Neuronal stem cell (in vitro differentiated cells): ENCODE measurements around the gene HUS1.
A peak's percentile ranks its signal among the peaks of the same experiment; 100 is the strongest.

Source experiments
- DNase-seq: peaks from one replicate; pipeline ENCODE4 v3.0.0-alpha.2; 2013; ENCODE audit warnings: low spot score
- H2AFZ ChIP-seq: one replicate; pipeline ENCODE4 v1.6.1; 2013; ENCODE audit warnings: mild to moderate bottlenecking, low read length, inconsistent platforms
- H2AK5ac ChIP-seq: 2 replicates; pipeline ENCODE4 v1.6.1; 2013; ENCODE audit warnings: low read depth, mild to moderate bottlenecking, inconsistent platforms, low read length, moderate library complexity, mixed read lengths
- H2BK120ac ChIP-seq: 2 replicates; pipeline ENCODE4 v1.6.1; 2013; ENCODE audit warnings: low read depth, mild to moderate bottlenecking, inconsistent platforms, low read length, moderate library complexity, mixed read lengths
- H2BK12ac ChIP-seq: one replicate; pipeline ENCODE4 v1.6.1; 2013; ENCODE audit warnings: low read length, inconsistent platforms
- H2BK15ac ChIP-seq: 2 replicates; pipeline ENCODE4 v1.6.1; 2013; ENCODE audit warnings: mild to moderate bottlenecking, low read length, inconsistent platforms, mixed read lengths
- H2BK5ac ChIP-seq: one replicate; pipeline ENCODE4 v1.6.1; 2013; ENCODE audit warnings: inconsistent platforms, mild to moderate bottlenecking, low read length, moderate library complexity
- H3K14ac ChIP-seq: one replicate; pipeline ENCODE4 v1.6.1; 2013; ENCODE audit warnings: low read length, inconsistent platforms
- H3K18ac ChIP-seq: 2 replicates; pipeline ENCODE4 v1.6.1; 2013; ENCODE audit warnings: low read length, inconsistent platforms
- H3K23ac ChIP-seq: 2 replicates; pipeline ENCODE4 v1.6.1; 2013; ENCODE audit warnings: low read depth, mild to moderate bottlenecking, mixed read lengths, low read length, inconsistent platforms; ENCODE audit not compliant: poor library complexity
- H3K27ac ChIP-seq: replicated peaks from 3 replicates; pipeline ENCODE4 v1.5.1; 2013; ENCODE audit warnings: low read length, inconsistent platforms
- H3K27me3 ChIP-seq, 3 experiments: 2 replicates each; pipeline ENCODE4 v1.6.1; 2013; ENCODE audit warnings: low read length in 3 of 3, mild to moderate bottlenecking in 2 of 3, inconsistent platforms in 1 of 3, low read depth in 1 of 3, mixed read lengths in 1 of 3, moderate library complexity in 1 of 3; ENCODE audit not compliant: control insufficient read depth in 3 of 3, insufficient read depth in 3 of 3
- H3K36me3 ChIP-seq, 2 donors: replicated peaks in 1 of 2; 2 replicates each; pipeline ENCODE4 v1.6.1; 2013; ENCODE audit warnings: low read length in 2 of 2; ENCODE audit not compliant: control insufficient read depth in 2 of 2, insufficient read depth in 2 of 2
- H3K4ac ChIP-seq: 2 replicates; pipeline ENCODE4 v1.6.1; 2013; ENCODE audit warnings: inconsistent platforms, mild to moderate bottlenecking, low read length, moderate library complexity
- H3K4me1 ChIP-seq, 2 donors: 1 replicate in 1 of 2; 2 replicates in 1 of 2; pipeline ENCODE4 v1.6.1; 2013; ENCODE audit warnings: low read length in 2 of 2, low read depth in 1 of 2; ENCODE audit not compliant: control insufficient read depth in 2 of 2, insufficient read depth in 1 of 2
- H3K4me2 ChIP-seq: one replicate; pipeline ENCODE4 v1.6.1; 2013; ENCODE audit warnings: mild to moderate bottlenecking, low read length, inconsistent platforms; ENCODE audit not compliant: insufficient read depth, poor library complexity, severe bottlenecking
- H3K4me3 ChIP-seq, 2 donors: 2 replicates each; pipeline ENCODE4 v1.5.1; 2013; ENCODE audit warnings: low read length in 2 of 2, mild to moderate bottlenecking in 2 of 2, inconsistent platforms in 1 of 2, moderate library complexity in 1 of 2
- H3K79me1 ChIP-seq: one replicate; pipeline ENCODE4 v1.6.1; 2013; ENCODE audit warnings: low read depth, mild to moderate bottlenecking, inconsistent platforms, low read length, moderate library complexity
- H3K9ac ChIP-seq: one replicate; pipeline ENCODE4 v1.6.1; 2013; ENCODE audit warnings: mild to moderate bottlenecking, low read depth, low read length, inconsistent platforms; ENCODE audit not compliant: poor library complexity
- H3K9me3 ChIP-seq, 2 donors: replicated peaks in 1 of 2; 2 replicates each; pipeline versions ENCODE3 to v1.6.1; 2013; ENCODE audit warnings: low read length in 2 of 2, mild to moderate bottlenecking in 2 of 2, inconsistent platforms in 1 of 2, low read depth in 1 of 2, mixed read lengths in 1 of 2, moderate library complexity in 1 of 2; ENCODE audit not compliant: control insufficient read depth in 2 of 2, insufficient read depth in 1 of 2
- H4K8ac ChIP-seq: one replicate; pipeline ENCODE4 v1.6.1; 2013; ENCODE audit warnings: low read depth, mild to moderate bottlenecking, inconsistent platforms, low read length, moderate library complexity
- H4K91ac ChIP-seq: one replicate; pipeline ENCODE4 v1.6.1; 2013; ENCODE audit warnings: low read length, low read depth, mild to moderate bottlenecking, inconsistent platforms; ENCODE audit not compliant: poor library complexity
- WGBS, 2 donors: extraction: QIAGEN DNeasy Blood & Tissue Kit; methylation state at CpG; one replicate each; pipeline ENCODE4 v1.1.7; 2013; ENCODE audit warnings: missing lambda C conversion rate in 2 of 2, mixed read lengths in 1 of 2; ENCODE audit not compliant: insufficient read length in 2 of 2, insufficient replicate concordance in 1 of 2; ENCODE audit errors: extremely low coverage in 2 of 2; 5-methylcytosine and 5-hydroxymethylcytosine counted together

HUS1 gene

GRCh38 chr7:47935336-47935735 lies 44.1 kb downstream of the HUS1 start:
- H3K4me1 ChIP-seq: peaks cover 13 to 19% of the 10 kb centered on the region in 2 donors
- H2BK15ac ChIP-seq: no peak overlapping the region
- no peak overlapping the region for H4K8ac ChIP-seq
- H3K27me3 ChIP-seq: peaks cover 0 to 20% (median 0%) of the 10 kb centered on the region in 3 experiments
- no peak overlapping the region for H2AK5ac ChIP-seq
- H4K91ac ChIP-seq: no peak overlapping the region
- WGBS, 2 donors: no CpG with 5 or more reads among the region's 10 CpGs
- no peak overlapping the region for H2BK120ac ChIP-seq
- H3K4me3 ChIP-seq: no peak overlapping the region
- H3K79me1 ChIP-seq: no peaks in the 10 kb centered on the region
- no peak overlapping the region for H3K9ac ChIP-seq
- no peak for DNase-seq
- H2AFZ ChIP-seq: no peak overlapping the region
- no peak overlapping the region for H3K4ac ChIP-seq
- no peaks in the 10 kb centered on the region for H3K36me3 ChIP-seq
- no peak overlapping the region for H3K23ac ChIP-seq
- no peak overlapping the region for H3K14ac ChIP-seq
- no peak overlapping the region for H2BK5ac ChIP-seq
- H3K9me3 ChIP-seq: no peaks in the 10 kb centered on the region
- H3K18ac ChIP-seq: no peak overlapping the region
- H2BK12ac ChIP-seq: no peak overlapping the region
- H3K4me2 ChIP-seq: no peak overlapping the region
- H3K27ac ChIP-seq: no peak overlapping the region

DNA sequence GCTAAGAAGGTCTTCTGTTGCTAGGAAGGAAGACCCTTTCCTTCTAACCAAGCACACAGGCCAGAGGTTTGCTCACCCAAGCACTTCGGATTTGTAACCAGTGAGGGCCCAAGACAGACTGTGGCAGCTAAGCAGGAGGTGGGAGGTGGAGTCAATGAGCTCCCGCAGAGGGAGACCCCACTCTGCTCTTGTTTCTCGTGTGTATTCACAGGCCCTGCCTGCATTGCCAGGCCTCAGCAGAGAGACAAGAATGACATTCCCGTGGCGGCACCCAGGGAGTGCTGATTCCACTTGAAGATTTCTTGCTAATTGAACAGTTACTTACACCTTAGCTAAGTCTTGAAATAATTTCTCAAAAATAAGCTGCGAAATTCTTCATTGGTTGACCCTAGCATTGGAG lies 44.6 kb downstream of the HUS1 start:
- Histone ChIP-seq H3K27me3 (peaks cover 0 to 18% (median 0%) of the 10 kb centered on the region in 3 experiments), H2BK120ac (no peak overlapping the region), H3K9ac (no peak overlapping the region), H3K4ac (peak overlapping the region; percentile 19), H3K79me1 (no peaks in the 10 kb centered on the region), H2BK15ac (no peak overlapping the region), H2BK12ac (no peak overlapping the region), H3K23ac (no peak overlapping the region), H3K4me2 (no peak overlapping the region), H2BK5ac (no peak overlapping the region), H3K4me3 (no peak overlapping the region), H3K14ac (no peak overlapping the region), H4K91ac (no peak overlapping the region), H4K8ac (no peak overlapping the region), H2AK5ac (no peak overlapping the region), H3K4me1 (peaks cover 12 to 14% of the 10 kb centered on the region in 2 donors), H3K27ac (no peak overlapping the region), H2AFZ (peak overlapping the region; percentile 45), H3K9me3 (no peaks in the 10 kb centered on the region), H3K36me3 (no peaks in the 10 kb centered on the region), H3K18ac (peak overlapping the region; percentile 78)
- DNase-seq: no peak
- WGBS, 2 donors: no CpG with 5 or more reads among the region's 6 CpGs

GRCh38 chr7:47933215-47933614 lies 46.2 kb downstream of the HUS1 start:
- Histone ChIP-seq H3K27ac (no peak overlapping the region), H2AK5ac (no peak overlapping the region), H3K9me3 (no peaks in the 10 kb centered on the region), H2BK120ac (no peak overlapping the region), H3K4me2 (no peak overlapping the region), H2BK12ac (no peak overlapping the region), H3K4me3 (no peak overlapping the region), H3K27me3 (peaks cover 0 to 17% (median 0%) of the 10 kb centered on the region in 3 experiments), H3K4ac (no peak overlapping the region), H3K79me1 (no peaks in the 10 kb centered on the region), H3K9ac (no peak overlapping the region), H3K14ac (no peak overlapping the region), H3K18ac (no peak overlapping the region), H4K91ac (no peak overlapping the region), H2AFZ (no peak overlapping the region), H2BK5ac (no peak overlapping the region), H4K8ac (no peak overlapping the region), H3K4me1 (peaks cover 12 to 14% of the 10 kb centered on the region in 2 donors), H3K36me3 (no peaks in the 10 kb centered on the region), H2BK15ac (no peak overlapping the region), H3K23ac (no peak overlapping the region)
- no peak for DNase-seq
- WGBS, 2 donors: no CpG with 5 or more reads among the region's 8 CpGs

DNA sequence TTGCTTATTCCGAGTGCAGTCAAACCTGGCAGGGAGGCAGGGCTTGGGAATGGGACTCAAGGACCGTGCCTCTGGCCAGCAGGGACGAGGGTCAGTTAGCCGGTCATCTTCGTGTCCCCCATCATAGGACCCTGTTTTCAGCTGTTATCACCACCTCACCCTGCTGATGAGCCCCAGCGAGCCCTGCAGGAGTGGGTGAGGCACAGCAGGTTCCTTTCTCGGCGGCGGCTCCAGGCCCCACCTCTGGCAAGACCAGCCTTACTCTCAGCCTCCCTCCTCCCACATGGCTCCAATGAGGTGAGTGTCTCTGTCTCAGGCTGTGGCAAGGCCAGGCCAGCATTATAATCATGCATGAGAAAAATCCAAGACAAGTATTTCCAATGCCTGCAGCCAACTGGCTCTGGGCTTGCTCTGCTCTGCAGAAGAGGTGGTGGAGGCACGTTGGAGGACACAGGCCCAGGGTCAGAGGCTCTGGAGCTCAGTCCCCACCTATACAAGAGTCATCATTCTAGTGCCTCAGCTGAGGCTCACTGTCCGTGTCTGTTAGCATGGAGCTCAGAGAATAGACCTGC lies 46.9 kb downstream of the HUS1 start:
- Histone ChIP-seq H3K18ac (peak overlapping the region; percentile 15), H3K14ac (peak overlapping the region; percentile 25), H4K91ac (no peak overlapping the region), H2BK120ac (no peak overlapping the region), H3K27ac (no peak overlapping the region), H3K4me2 (no peak overlapping the region), H3K79me1 (no peaks in the 10 kb centered on the region), H3K9ac (no peak overlapping the region), H2BK5ac (no peak overlapping the region), H2AK5ac (no peak overlapping the region), H3K4ac (no peak overlapping the region), H2BK15ac (peak overlapping the region; percentile 4), H3K27me3 (peaks cover 0 to 16% (median 0%) of the 10 kb centered on the region in 3 experiments), H2BK12ac (no peak overlapping the region), H3K4me3 (no peak overlapping the region), H4K8ac (no peak overlapping the region), H3K23ac (no peak overlapping the region), H3K36me3 (no peaks in the 10 kb centered on the region), H2AFZ (no peak overlapping the region), H3K9me3 (no peaks in the 10 kb centered on the region), H3K4me1 (peaks cover 12 to 14% of the 10 kb centered on the region in 2 donors)
- DNase-seq: no peak
- no CpG with 5 or more reads among the region's 11 CpGs for WGBS, 2 donors
